Progenitor cell of endocrine pancreas (in vitro differentiated cells): ENCODE results near the gene EN2. TPM values are rescaled to one million over a fixed set of nuclear protein-coding genes. Genes with fewer than 3 reads are reported as not detected.

Source experiments
- DNase-seq: peaks from one replicate; pipeline ENCODE4 v3.0.0; 2021; ENCODE audit warnings: low spot score; ENCODE audit not compliant: unreplicated experiment
- H3K27ac Mint-ChIP-seq: 2 replicates; pipeline ENCODE4 v1.8.0; 2021; ENCODE audit warnings: mild to moderate bottlenecking, moderate library complexity, mixed read lengths
- H3K27me3 Mint-ChIP-seq: 2 replicates; pipeline ENCODE4 v1.8.0; 2021; ENCODE audit warnings: mixed read lengths
- H3K36me3 Mint-ChIP-seq: 2 replicates; pipeline ENCODE4 v1.8.0; 2022; ENCODE audit warnings: mixed read lengths; ENCODE audit not compliant: insufficient read depth
- H3K4me1 Mint-ChIP-seq: 2 replicates; pipeline ENCODE4 v1.8.0; 2021; ENCODE audit warnings: low read depth, mixed read lengths
- H3K4me3 Mint-ChIP-seq: 2 replicates; pipeline ENCODE4 v1.8.0; 2021; ENCODE audit warnings: low read depth, mild to moderate bottlenecking, moderate library complexity, mixed read lengths
- H3K9me3 Mint-ChIP-seq: 2 replicates; pipeline ENCODE4 v1.8.0; 2021; ENCODE audit warnings: low read depth, mixed read lengths
- total RNA-seq: library from RNA; stranded (reverse); gene quantifications from 2 replicates; pipeline ENCODE4 v1.2.1, GENCODE V29; 2021
- TF ChIP-seq, protein P1 (sequence below): fragments of 200-600 bp; sonication (generic); IDR thresholded peaks from one replicate; pipeline ENCODE4 v1.5.0; 2021; ENCODE audit warnings: antibody characterized with exemption, mild to moderate bottlenecking; ENCODE audit not compliant: unreplicated experiment

EN2 gene
- total RNA-seq, 1 donor from 2014 or later = not detected

DNA sequence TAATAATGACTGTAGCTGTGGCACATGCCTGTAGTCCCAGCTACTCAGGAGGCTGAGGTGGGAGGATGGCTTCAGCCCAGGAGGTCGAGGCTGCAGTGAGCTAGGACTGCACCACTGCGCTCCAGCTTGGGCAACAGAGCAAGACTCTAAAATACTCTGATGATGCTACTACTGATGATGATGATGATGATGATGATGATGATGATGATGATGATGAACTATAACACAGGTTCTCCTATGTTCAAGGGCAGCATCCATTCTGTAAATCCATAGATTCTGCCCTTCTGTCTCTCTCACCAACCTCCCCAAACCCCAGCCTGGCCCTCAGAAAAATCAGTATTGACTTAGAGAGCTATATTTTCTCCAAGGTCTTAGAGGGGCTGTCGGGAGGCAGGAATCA, 22.8 kb upstream of the EN2 start:
- TF ChIP-seq, protein P1, sequence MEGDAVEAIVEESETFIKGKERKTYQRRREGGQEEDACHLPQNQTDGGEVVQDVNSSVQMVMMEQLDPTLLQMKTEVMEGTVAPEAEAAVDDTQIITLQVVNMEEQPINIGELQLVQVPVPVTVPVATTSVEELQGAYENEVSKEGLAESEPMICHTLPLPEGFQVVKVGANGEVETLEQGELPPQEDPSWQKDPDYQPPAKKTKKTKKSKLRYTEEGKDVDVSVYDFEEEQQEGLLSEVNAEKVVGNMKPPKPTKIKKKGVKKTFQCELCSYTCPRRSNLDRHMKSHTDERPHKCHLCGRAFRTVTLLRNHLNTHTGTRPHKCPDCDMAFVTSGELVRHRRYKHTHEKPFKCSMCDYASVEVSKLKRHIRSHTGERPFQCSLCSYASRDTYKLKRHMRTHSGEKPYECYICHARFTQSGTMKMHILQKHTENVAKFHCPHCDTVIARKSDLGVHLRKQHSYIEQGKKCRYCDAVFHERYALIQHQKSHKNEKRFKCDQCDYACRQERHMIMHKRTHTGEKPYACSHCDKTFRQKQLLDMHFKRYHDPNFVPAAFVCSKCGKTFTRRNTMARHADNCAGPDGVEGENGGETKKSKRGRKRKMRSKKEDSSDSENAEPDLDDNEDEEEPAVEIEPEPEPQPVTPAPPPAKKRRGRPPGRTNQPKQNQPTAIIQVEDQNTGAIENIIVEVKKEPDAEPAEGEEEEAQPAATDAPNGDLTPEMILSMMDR = no peak
- no peak overlapping the region for H3K4me3 Mint-ChIP-seq
- H3K4me1 Mint-ChIP-seq = no peaks in the 10 kb centered on the region
- no peak for DNase-seq
- H3K27ac Mint-ChIP-seq = no peak overlapping the region
- H3K9me3 Mint-ChIP-seq = no peaks in the 10 kb centered on the region
- no peaks in the 10 kb centered on the region for H3K36me3 Mint-ChIP-seq
- H3K27me3 Mint-ChIP-seq = peaks cover 93% of the 10 kb centered on the region

GRCh38 chr7:155437836-155438235, 20.1 kb upstream of the EN2 start:
- Mint-ChIP-seq H3K27me3 (peaks cover 93% of the 10 kb centered on the region), H3K36me3 (no peaks in the 10 kb centered on the region), H3K4me3 (no peak overlapping the region), H3K4me1 (no peaks in the 10 kb centered on the region), H3K9me3 (no peaks in the 10 kb centered on the region), H3K27ac (no peak overlapping the region)
- no peak for DNase-seq
- TF ChIP-seq, protein P1 = no peak

DNA sequence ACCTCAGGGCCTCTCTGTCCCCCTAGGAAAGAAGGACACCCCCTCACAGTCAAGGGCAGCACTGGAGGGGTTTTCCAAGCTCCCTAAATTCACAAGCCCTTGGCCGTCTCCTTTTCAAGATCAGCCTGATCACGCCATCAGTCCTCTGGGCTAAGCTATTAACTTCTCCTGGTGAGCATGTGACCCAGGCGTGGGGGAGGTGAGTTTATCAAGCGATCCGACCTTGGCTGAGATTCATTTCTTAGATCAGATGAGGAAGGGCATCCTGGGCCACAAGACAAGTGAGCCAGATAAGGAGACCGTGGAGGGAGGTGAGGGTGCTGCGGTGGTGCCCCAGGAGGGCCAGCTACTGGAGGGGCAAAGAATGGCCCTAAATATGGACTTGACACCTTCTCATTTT, 19.2 kb upstream of the EN2 start:
- no peak overlapping the region for H3K4me3 Mint-ChIP-seq
- H3K4me1 Mint-ChIP-seq = no peaks in the 10 kb centered on the region
- no peaks in the 10 kb centered on the region for H3K36me3 Mint-ChIP-seq
- TF ChIP-seq, protein P1 = no peak
- H3K27ac Mint-ChIP-seq = no peak overlapping the region
- no peaks in the 10 kb centered on the region for H3K9me3 Mint-ChIP-seq
- peaks cover 95% of the 10 kb centered on the region for H3K27me3 Mint-ChIP-seq
- DNase-seq = no peak

DNA sequence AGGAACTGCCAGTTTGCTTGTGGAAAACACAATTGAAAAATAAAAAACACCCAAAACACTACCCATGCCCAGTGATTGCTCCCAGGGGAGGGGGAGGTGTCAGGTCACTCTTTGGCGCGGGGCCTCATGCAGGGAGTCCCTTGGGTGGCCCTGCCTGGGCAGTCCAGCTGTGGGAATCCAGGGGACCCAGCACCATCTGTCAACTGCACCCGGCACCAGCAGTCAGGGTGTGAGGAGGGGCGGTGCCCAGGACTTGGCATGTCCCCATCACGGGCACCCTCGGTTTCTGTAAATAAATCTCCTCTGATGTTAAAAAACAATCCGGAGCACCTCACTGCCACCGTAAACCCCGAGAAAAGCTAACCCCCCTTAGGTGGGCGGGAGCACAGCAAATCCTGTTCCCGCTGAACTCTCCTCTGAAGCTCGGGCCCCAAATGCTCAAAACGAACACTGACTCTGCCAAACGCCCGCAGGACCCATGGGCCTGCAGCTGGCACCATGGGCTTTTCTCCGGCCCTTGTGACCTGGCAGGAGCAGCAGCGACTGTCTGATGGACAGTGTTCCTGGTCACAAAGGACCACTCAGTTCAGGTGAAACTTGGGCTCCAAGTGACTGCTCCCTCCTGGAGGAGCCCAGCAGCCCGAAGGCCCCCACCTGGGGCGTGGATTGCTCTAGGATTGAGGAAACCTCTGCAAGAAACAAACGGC, 18.5 kb upstream of the EN2 start:
- H3K9me3 Mint-ChIP-seq = no peaks in the 10 kb centered on the region
- no peak overlapping the region for H3K27ac Mint-ChIP-seq
- no peaks in the 10 kb centered on the region for H3K36me3 Mint-ChIP-seq
- no peak for DNase-seq
- TF ChIP-seq, protein P1 = no peak
- peaks cover 95% of the 10 kb centered on the region for H3K27me3 Mint-ChIP-seq
- H3K4me1 Mint-ChIP-seq = no peaks in the 10 kb centered on the region
- no peak overlapping the region for H3K4me3 Mint-ChIP-seq

DNA sequence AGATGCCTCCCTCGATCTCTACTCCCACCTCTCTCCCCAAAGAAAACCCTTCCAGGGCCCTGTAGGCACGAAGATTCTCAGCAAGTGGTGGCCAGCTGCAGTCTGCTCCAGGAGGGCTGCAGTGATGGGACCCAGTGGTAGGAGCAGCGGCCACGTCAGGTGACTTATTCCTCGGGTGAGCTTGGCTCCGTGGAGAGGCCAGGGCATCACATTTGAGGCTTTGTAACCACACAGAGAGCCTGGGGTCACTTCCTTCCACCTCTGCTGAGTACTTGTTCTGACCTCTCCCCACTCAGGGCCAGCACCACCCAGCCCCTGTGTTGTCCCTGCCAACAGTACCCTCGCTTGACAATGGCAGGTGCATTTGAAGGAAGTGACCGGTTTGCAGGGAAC, 17.9 kb upstream of the EN2 start:
- Mint-ChIP-seq H3K36me3 (no peaks in the 10 kb centered on the region), H3K27ac (no peak overlapping the region), H3K4me3 (no peak overlapping the region), H3K4me1 (no peaks in the 10 kb centered on the region), H3K27me3 (peaks cover 95% of the 10 kb centered on the region), H3K9me3 (no peaks in the 10 kb centered on the region)
- DNase-seq = no peak
- TF ChIP-seq, protein P1 = no peak
